ENCODE measurements around the gene SLAMF7.

The SLAMF7 gene

DNA sequence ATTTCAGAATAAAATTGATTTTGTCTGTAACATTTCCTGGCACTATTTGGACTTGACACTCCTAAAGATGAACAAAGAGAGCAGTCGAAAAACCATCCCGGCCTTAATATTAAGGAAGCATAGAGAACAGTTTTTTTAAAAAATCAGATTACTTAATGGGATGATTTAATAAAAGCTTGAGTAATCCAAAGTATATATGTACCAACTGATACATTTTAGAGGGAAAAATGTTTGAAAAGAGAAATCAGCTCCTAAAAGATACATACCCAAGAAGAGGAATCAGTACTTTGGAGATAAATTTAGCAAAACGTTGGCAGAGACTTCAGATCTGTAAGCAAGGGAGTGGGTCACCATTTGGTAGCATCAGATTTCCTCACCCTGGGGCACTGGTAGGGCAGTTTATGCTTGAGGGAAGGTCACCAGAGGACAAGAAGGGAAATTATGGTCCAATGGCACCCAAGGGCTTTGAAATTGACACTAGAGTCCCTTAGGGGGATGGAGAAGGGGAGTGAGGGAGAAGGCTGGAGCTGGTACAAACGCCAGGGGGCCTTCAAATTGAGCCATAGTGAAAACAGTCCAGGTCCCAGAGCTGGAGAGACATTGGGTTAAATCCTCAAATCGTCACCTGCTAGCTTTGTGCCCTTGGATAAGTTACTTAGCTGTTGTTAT lies 5.9 kb downstream of the SLAMF7 start:
- no peak for DNase-seq (ENCODE audit: low read depth in 2 of 2, low spot score in 1 of 2)

DNA sequence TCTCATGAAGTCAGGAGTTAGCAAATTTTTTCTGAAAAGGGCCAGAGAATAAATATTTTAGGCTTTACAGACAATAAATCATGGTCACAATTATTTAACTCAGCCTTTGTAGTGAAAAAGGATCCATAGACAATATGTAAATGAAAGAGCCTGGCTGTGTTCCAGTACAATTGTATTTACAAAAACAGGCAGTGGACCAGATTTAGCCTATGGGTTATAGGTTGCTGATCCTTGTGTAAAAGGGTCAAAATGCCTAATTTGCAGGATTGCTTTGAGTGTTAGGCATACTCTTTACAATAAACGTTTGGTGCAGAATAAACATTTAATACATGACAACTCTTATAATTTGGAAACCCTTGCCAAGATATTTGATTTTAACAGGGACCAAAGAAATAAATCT lies 6.5 kb downstream of the SLAMF7 start:
- no peak for DNase-seq (ENCODE audit: low read depth in 2 of 2, low spot score in 1 of 2)

DNA sequence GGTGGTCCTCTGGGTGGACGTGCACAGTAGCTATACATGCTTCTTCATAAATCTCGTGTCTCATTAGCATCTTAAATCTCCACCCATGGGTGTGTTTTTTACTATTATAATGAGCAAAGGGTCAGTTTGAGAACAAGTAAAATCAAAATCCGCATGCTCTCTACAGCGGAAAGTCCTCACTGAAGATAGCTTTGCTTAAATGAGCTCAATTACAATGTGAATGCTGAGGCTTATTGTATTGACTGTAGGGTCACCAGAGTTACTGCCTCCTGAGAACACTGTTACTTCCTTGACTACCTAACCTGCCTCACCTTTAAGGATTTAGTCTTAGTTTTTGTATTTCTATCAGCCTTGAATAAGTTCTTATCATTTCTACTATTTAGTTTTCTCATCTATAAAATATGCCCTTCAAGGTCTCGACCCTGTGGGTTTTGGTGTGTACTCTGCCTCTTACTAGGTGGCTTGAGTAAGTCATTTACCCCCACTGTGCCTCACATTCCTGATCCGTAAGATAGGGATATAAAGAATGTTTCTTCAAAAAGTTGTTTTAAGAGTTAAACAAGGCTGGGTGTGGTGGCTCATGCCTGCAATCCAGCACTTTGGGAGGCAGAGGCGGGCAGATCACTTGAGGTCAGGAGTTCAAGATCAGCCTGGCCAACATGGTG lies 7.9 kb downstream of the SLAMF7 start:
- DNase-seq (ENCODE audit: low read depth in 2 of 2, low spot score in 1 of 2) = no peak

DNA sequence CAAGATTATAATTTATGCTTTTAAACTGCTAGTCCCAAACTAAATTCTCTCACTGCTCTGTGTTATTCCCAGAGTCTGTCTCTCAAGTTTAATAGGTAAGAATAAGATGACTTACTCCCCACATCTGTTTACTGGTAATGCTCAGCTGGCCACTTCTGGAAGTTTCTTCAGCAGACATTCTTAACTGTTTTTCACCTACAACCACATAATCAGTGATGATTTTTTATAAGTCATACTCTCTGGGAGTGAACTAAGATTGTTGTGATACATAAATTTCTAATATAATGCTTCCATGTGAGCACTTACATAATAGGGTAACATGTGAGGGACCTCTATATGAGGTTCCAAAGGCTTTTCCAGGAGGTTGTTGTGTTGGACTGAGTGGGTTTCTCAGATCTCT lies 8.7 kb downstream of the SLAMF7 start:
- no peak for DNase-seq (ENCODE audit: low read depth in 2 of 2, low spot score in 1 of 2)

DNA sequence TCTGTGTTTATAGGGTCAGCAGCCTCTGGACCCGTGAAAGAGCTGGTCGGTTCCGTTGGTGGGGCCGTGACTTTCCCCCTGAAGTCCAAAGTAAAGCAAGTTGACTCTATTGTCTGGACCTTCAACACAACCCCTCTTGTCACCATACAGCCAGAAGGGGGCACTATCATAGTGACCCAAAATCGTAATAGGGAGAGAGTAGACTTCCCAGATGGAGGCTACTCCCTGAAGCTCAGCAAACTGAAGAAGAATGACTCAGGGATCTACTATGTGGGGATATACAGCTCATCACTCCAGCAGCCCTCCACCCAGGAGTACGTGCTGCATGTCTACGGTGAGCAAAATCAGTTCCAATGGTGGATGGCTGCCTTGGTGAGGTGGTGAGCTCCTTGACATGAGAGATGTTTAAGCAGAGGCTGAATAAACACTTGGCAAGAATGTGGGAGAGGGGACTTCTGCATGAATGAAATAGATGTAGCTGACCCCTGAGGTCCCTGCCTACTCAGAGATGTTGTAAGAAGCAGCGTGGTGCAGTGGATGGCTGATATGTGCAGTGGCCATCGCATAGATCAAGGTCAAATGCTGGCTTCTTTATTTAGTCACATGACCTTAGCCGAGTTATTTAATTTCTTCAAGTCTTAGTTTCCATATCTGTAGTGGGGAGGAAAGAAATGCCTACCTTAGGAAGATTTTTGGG lies 9.3 kb downstream of the SLAMF7 start:
- DNase-seq (ENCODE audit: low read depth in 2 of 2, low spot score in 1 of 2) = no peak

DNA sequence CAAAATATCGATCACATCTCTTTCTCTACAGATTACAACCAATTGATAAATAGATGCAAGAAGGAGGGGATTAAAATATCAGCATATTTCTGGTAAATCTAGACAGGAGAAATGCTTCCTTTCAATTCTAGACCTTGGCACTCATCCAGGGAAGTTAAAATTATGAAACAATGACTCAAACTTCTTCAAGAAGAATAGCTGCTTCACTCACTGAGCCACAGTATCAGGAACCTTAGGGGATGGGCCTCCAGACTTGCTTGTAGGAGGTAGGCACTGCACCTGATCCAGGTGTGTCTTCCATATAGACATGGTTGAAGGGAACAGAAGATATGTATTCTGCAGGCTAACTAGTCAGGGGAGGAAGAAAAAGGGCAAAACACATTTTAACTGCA lies 9.8 kb downstream of the SLAMF7 start:
- DNase-seq (ENCODE audit: low read depth in 2 of 2, low spot score in 1 of 2) = no peak

DNA sequence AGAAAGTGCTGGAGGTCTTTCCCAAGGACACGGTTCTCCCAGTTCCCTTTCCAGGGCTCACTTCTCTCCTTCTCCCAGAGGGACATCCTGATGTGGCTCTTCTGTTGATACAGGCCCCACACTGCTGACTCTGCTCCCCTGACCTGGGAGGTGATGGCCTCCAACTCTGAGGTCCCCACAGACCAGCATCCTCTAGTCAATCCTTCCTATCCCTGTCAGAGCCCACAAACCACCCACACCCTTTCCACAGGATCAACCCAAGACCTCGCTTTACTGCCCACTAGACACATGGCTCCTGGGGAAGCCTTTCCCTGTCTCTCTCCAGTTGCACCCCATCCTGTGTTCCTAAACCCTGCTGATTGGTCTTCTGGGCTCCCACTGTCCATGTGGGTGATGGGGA lies 11.6 kb downstream of the SLAMF7 start:
- DNase-seq (ENCODE audit: low read depth in 2 of 2, low spot score in 1 of 2) = no peak

DNA sequence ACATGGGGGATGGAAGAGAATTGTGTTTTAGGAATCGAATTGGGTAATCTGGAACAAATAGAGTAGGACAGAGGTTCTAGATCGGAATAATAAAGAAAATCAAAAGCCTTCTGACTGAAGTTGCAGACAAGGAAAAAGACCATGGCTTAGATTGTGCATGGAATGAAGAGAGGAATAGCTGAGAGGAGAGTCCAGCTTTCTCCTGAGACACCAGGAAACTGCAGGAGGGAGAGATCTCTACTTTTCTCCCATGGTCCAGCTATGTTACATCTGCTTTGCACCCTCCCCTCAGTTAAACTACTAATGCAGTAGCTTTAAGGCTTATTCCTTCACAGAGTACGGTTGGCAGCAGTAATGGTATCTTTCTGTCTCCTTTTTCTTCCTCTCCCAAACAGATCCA lies 13.4 kb downstream of the SLAMF7 start:
- DNase-seq (ENCODE audit: low read depth in 2 of 2, low spot score in 1 of 2) = no peak

DNA sequence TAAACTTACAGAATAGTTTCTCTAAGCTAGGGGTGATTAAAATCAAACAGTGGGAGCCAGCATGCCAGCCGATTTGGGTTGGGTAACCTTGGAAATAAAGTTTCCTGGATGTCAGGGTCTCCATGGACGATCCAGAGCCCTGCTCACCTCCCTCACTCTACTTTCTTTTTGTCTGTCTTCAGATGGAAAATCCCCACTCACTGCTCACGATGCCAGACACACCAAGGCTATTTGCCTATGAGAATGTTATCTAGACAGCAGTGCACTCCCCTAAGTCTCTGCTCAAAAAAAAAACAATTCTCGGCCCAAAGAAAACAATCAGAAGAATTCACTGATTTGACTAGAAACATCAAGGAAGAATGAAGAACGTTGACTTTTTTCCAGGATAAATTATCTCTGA lies 13.9 kb downstream of the SLAMF7 start:
- no peak for DNase-seq (ENCODE audit: low read depth in 2 of 2, low spot score in 1 of 2)

DNA sequence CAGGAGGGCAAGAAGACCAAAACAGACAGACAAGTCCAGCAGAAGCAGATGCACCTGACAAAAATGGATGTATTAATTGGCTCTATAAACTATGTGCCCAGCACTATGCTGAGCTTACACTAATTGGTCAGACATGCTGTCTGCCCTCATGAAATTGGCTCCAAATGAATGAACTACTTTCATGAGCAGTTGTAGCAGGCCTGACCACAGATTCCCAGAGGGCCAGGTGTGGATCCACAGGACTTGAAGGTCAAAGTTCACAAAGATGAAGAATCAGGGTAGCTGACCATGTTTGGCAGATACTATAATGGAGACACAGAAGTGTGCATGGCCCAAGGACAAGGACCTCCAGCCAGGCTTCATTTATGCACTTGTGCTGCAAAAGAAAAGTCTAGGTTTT lies 14.5 kb downstream of the SLAMF7 start:
- DNase-seq (ENCODE audit: low read depth in 2 of 2, low spot score in 1 of 2) = no peak

DNA sequence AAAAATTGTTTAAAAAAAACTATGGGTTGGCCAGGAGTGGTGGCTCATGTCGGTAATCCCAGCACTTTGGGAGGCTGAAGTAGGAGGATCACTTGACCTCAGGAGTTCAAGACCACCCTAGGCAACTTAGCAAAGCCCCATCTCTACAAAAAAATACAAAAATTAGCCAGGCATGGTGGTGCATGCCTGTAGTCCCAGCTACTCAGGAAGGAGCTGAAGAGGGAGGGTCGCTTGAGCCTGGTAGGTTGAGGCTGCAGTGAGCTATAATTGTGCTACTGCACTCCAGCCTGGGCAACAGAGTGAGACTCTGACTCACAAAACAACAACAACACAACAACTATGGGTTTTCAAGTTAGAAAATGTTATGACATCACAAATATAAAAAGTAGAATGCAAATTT lies 16.4 kb downstream of the SLAMF7 start:
- DNase-seq (ENCODE audit: low read depth in 2 of 2, low spot score in 1 of 2) = no peak

DNA sequence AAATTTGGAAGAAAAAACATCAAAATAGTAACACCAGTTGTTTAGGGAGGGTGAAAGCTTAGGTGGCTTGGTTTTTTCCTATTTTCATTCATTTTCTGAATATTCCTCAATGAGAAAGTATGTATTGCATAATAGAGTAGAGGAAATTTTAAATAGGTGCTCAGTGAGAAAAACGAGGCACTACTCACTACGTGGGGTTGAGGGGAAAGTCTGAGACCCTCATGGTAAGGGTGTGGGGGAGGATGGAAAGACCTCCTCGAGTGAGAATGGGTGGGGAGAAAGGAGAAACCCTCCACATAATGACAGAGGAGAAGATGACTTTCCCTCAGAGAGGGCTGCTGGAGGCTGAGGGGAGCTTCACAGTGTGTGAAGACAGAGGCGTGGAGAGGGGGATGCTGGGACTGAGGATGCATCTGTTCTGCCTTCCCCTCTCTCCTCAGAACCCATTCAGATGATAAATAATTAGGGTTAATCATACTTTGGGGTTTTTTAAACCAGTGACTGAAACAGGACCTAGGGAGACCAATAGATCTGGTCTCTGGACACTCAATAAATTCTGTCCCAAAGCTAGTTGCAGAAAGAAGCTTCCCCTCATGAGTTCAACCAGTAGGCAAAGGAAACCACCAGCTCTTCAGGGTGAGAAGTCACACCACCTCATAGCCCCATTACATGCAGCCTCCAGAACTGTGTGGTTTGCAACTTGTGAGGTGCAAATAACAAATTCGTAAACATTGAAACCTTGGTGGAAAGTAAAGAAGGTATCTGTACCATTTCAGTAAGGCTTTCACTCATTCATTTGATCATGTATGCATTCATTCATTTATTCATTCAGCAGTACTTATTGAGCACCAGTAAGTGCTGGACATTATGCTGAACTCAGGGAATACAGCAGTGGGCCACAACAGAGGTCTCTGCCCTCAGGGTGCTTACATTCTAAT lies 17.1 kb downstream of the SLAMF7 start:
- DNase-seq (ENCODE audit: low read depth in 2 of 2, low spot score in 1 of 2) = no peak

DNA sequence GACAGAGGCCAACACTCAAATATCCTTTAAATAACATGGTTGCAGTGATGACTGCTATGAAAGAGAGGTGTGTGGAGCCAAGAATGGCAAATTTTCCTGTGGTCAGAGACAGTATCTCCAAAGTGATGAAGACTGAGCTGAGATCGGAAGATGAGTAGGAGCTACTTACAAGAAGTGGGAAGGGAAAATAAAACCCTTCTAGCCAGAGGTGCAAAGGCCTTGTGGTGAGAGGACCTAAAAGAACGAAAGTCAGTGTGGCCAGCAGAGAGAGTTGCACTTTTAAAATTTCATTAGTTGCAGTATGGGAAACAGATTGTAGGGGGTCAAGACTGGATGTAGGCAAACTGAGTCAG lies 17.8 kb downstream of the SLAMF7 start:
- DNase-seq (ENCODE audit: low read depth in 2 of 2, low spot score in 1 of 2) = no peak

DNA sequence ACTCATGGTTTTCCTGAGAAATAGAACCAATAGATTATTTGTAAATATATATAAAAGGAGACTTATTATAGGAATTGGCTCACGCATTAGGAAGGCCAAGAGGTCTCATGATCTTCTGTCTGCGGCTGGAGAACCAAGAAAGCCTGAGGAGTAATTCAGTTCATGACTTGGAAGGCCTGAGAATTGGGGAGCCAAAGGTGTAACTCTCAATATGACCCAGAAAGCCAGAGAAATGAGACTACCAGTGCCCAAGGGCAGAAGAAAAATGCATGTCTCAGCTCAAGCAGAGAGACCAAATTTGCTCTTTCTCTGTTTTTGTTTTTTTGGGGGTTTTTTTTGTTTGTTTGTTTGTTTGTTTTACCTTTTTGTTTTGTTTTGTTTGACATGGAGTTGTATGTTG lies 19.5 kb downstream of the SLAMF7 start:
- no peak for DNase-seq (ENCODE audit: low read depth in 2 of 2, low spot score in 1 of 2)

DNA sequence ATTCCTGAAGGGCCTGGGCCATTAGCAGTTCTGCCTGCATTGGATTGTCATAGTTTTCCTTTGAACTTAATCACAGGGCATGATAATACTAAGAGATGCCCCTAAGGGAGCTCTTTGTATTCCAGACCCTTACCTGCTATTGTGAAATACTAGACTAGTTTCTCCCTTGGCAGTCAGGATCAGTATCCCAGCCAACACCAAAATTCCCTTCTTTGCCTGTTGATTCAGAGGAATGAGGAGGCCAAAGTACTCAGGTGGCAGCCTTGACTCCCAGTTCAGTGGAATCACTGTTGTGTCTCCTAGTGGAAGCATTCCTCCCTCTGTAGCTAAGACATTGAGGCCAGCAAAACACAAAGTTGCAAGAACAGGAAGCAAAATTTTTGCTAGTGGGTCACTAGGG lies 20.7 kb downstream of the SLAMF7 start:
- DNase-seq (ENCODE audit: low read depth in 2 of 2, low spot score in 1 of 2) = no peak

DNA sequence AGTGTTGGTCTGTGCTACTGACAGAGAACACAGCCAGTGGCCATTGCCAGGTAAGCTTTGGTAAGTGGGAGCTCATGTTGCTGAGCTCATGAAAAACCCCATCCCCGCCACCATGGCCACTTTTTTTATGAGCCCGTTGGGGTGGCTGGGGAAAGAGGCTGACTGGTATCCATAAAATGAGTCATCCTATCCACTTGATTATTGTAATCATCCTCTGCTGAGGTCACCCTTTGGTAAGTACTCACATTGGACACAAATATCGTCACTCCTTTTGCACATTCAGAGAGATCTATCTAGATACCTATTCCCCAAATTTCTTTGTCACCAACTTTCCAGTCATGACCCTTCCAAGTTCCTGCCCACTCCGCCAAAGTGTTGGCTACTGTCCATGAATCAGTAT lies 22.0 kb downstream of the SLAMF7 start:
- no peak for DNase-seq (ENCODE audit: low read depth in 2 of 2, low spot score in 1 of 2)

DNA sequence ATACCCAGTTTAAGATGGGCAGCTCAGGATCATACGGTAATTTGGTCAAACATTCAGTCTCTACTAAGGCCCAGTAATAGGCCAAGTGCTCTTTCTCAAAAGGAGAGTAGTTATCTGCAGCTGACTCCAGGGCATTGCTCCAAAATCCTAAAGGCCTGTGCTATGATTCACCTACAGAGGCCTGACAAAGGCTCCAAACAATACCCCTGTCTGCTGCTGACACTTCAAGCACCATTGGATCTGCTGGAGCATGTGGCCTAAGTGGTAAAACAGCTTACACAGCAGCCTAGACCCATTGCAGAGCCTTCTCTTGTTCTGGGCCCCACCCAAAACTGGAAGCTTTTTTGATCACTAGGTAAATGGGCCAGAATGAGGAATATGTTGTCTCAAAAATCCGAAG lies 22.8 kb downstream of the SLAMF7 start:
- no peak for DNase-seq (ENCODE audit: low read depth in 2 of 2, low spot score in 1 of 2)

DNA sequence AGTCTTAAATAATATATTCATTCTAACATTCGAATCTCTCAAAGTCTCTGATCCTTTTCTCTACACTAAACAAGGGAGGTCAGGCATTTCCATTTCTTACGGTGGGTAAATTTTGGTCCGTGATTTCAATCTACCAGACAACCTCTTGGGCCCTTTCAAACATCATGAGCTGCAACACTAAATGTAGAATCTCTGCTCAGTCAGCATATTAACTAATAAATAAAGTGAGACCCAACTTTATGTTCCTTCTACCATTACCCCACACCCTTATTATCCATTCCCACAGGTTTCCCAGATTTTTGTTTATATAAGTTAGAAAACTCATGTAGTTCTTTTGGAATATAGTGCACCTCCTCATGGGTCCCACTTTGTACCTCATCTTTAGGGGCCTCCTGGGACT lies 24.9 kb downstream of the SLAMF7 start:
- no peak for DNase-seq (ENCODE audit: low read depth in 2 of 2, low spot score in 1 of 2)

DNA sequence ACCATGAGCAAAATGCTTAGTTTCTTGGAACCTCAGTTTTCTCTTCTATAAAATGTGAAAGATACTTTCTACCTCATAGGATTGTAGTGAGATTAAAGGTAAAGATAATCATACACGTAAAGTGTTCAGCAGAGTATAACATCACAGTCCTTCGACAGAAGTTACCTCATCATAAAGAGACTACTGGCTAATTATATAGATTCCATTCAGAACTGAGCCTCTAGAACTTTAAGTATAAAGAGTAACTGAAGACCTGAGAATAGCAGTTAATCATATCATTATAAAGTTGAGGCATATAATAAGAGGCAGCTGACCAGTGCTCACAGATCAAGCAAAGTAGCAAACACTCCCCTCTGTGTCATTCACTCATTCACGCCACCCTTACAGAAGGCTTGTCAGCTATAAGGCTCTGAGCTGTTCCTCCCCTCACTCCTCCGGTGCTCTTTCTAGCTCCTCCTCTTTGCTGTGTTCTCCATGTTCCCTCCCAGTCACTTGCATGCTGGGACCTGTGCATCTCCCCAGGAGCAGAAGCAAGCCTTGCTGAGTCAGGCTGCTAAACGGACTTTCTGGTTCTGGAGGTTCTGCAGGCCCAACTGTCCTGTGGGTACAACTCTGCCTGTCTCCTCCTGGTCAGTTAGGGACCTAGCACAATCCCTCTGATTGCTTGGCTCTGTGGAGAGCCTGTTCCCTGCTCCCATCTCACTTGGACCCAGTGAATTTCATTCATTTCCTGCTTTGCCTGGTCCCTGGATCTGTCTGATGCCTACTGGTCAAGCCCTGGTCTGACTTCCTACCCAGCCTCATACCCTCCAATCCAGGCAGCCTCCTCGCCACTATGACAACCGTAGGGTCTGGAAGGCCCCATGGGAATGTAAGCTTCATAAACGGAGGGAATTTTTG lies 28.6 kb downstream of the SLAMF7 start:
- DNase-seq (ENCODE audit: low read depth in 2 of 2, low spot score in 1 of 2) = no peak

DNA sequence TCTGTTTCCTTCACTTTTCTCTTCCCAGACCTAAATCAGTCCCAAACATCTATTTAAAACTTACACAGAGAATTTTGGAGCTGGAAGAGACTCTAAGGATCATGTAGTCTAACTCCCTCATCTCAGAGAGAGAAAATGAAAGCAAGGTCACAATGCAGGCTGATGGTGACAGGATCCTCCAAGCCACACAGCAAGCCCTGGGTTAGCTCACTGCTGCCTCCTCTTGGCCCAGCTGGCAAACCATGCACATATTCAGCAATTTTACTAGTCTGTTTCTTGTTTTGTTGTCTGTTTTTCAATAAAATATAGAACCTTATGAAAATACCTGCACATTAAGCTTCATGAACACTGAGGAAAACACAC lies 29.2 kb downstream of the SLAMF7 start:
- peak; percentile 53 to 71 for DNase-seq (ENCODE audit: low read depth in 2 of 2, low spot score in 1 of 2)

DNA sequence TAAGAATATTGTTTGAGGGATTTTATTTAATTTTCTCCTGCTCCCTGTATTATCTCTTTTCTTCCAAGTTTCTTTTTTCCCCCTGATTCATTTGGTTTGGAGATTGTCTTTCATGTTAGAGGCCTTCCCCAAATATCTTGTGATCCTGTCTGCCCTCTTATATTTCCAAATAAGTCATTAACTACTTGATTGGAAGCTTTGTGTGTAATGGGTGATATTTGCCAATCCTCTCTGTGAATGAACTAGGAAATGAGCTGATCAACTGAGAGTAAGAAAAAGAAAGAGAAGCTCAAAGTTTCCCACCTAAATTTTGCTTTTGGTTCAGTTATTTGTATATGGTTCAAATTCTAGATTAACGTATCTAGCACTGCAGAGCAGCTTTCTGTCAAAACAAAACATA lies 33.3 kb downstream of the SLAMF7 start:
- no peak for DNase-seq (ENCODE audit: low read depth in 2 of 2, low spot score in 1 of 2)

All from stimulated activated CD8-positive, alpha-beta memory T cell treated with anti-CD3 and anti-CD28 coated beads, Interleukin-4, amount 100 ng/mL, for 1 hour (primary cell).